Upper lobe of right lung (tissue), 1 donor: ENCODE data around the gene CDT1. TPM values are rescaled to one million over a fixed set of nuclear protein-coding genes. Genes with fewer than 3 reads are reported as not detected.

Experiments used
- ATAC-seq: fragments of 200-7000 bp; cut with Tn5 transposase; one replicate; pipeline ENCODE4 v1.9.1; 2020; ENCODE audit warnings: mild to moderate bottlenecking, moderate library complexity
- DNase-seq: peaks from one replicate; pipeline ENCODE4 v3.0.0-alpha.2; 2020
- H3K27ac ChIP-seq: fragments of 200-600 bp; one replicate; pipeline ENCODE4 v1.8.0; 2022
- H3K27me3 ChIP-seq: fragments of 200-600 bp; one replicate; pipeline ENCODE4 v1.8.0; 2022; ENCODE audit warnings: mild to moderate bottlenecking
- H3K36me3 ChIP-seq: fragments of 200-600 bp; one replicate; pipeline ENCODE4 v1.8.0; 2022
- H3K4me1 ChIP-seq: fragments of 200-600 bp; one replicate; pipeline ENCODE4 v1.8.0; 2022
- H3K4me3 ChIP-seq: fragments of 200-600 bp; one replicate; pipeline ENCODE4 v1.8.0; 2022; ENCODE audit warnings: mild to moderate bottlenecking
- H3K9me3 ChIP-seq: fragments of 200-600 bp; one replicate; pipeline ENCODE4 v1.8.0; 2022
- CTCF ChIP-seq: fragments of 200-600 bp; IDR thresholded peaks from one replicate; pipeline ENCODE4 v1.8.0; 2022; ENCODE audit warnings: antibody characterized with exemption
- intact Hi-C: fragments of 100-400 bp; cut with DNase I; formaldehyde crosslinking; loops from one replicate; pipeline ENCODE4 v1.11.0; 2022
- total RNA-seq: library from RNA; stranded (reverse); fragmentation: NEBNext Ultra II Directional; extraction: Animal tissue kit (Norgen Biotek cat#: 25700); gene quantifications from one replicate; pipeline ENCODE4 v1.2.1, GENCODE V29; 2021
- donor health status: DM: no; HTN: yes; CAD: no; lungs with severe emphysema.

The CDT1 gene
- total RNA-seq, 1 donor from 2014 or later = 1.0 TPM

DNA sequence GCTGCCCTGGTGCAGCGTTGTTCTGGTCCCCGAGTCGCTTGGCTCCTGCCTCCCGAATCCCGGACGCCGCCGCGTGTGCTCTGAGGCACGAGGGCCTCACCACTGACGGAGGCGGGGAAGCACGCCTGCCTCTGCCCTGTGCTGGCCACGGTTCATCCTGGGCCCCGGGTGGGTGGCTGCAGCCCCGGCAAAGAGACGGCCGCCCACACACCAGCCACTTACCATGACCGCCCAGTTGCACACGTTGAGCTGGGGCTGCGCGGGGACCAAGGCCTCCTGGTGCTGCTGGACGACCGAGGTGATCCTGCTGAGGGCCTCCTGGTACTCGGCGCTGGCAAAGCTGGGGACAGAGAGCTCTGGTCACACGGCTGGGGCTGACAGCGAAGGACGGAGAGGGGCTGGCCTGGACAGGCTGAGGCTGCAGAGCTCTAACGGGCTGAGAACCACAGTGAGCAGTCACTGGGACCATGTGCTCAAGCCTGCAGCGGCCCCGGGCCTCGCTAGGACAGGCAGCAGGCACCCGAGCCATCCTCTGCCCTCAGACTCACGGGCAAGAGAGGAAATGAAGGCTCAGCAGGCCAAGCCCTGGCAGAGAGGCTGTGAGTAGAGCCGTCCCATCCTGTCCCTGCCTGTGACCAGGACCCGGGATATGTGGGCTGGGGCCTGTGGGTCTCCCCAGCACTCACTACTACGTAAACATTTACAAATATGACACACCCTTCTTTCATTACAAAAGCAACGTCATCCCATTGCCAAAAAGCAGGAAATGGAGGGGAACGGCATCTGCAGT is 14.4 kb downstream of the CDT1 start:
- Histone ChIP-seq H3K27ac (no peak overlapping the region), H3K9me3 (no peaks in the 10 kb centered on the region), H3K27me3 (no peaks in the 10 kb centered on the region), H3K36me3 (peaks cover 9% of the 10 kb centered on the region), H3K4me1 (peaks cover 1% of the 10 kb centered on the region), H3K4me3 (no peak overlapping the region)
- ATAC-seq (no peak), DNase-seq (no peak)
- TF ChIP-seq CTCF = no peak
- intact Hi-C loops = no loop called here

GRCh38 chr16:88818575-88818874 is 14.9 kb downstream of the CDT1 start:
- intact Hi-C loops = no loop called here

DNA sequence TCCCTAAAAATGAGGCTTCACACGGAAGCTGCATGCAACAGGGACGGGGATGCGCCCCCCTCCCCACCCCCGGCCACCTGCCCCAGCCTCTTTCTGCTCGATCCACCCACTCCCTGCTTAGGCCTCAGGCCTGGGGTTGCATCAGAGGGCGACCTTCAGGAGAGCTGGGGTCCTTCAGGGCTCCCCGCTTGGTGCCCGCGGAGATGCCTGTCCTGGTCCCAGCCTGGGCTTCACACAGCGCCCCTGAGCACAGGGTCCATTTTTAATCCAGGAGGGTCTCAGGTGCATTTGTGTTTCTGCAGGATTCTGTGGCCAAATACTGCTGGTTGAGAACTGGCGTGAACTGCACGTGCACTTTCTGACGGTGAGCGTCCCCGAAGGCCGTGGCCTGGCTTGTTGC is 15.5 kb downstream of the CDT1 start:
- Histone ChIP-seq H3K27ac (no peak overlapping the region), H3K4me3 (no peak overlapping the region), H3K27me3 (no peaks in the 10 kb centered on the region), H3K9me3 (no peaks in the 10 kb centered on the region), H3K36me3 (peaks cover 9% of the 10 kb centered on the region), H3K4me1 (no peaks in the 10 kb centered on the region)
- ATAC-seq (no peak), DNase-seq (no peak)
- no peak for TF ChIP-seq CTCF
- intact Hi-C loops = no loop called here

More at GRCh38 chr16:88818575-88818874, 14.9 kb downstream of the CDT1 start:
- Histone ChIP-seq H3K27me3 (no peaks in the 10 kb centered on the region), H3K36me3 (peaks cover 9% of the 10 kb centered on the region), H3K27ac (no peak overlapping the region), H3K9me3 (no peaks in the 10 kb centered on the region), H3K4me3 (no peak overlapping the region), H3K4me1 (no peaks in the 10 kb centered on the region)
- ATAC-seq (no peak), DNase-seq (no peak)
- TF ChIP-seq CTCF = no peak

- no peak for ATAC-seq
- no peaks in the 10 kb centered on the region for H3K27me3 ChIP-seq
- DNase-seq = no peak
- no peak overlapping the region for H3K4me3 ChIP-seq
- no peak overlapping the region for H3K27ac ChIP-seq
- intact Hi-C loops = no loop called here
- no peak for TF ChIP-seq CTCF
- H3K4me1 ChIP-seq = no peaks in the 10 kb centered on the region
- peaks cover 9% of the 10 kb centered on the region for H3K36me3 ChIP-seq
- H3K9me3 ChIP-seq = no peaks in the 10 kb centered on the region
These were observed 16.9 kb downstream of the CDT1 start for GRCh38 chr16:88820385-88821025.

- Histone ChIP-seq H3K27ac (no peak overlapping the region), H3K27me3 (no peaks in the 10 kb centered on the region), H3K9me3 (no peaks in the 10 kb centered on the region), H3K4me3 (no peak overlapping the region), H3K4me1 (no peaks in the 10 kb centered on the region), H3K36me3 (peaks cover 9% of the 10 kb centered on the region)
- no peak for ATAC-seq
- no peak for DNase-seq
- intact Hi-C loops = no loop called here
- no peak for TF ChIP-seq CTCF
These were observed 17.7 kb downstream of the CDT1 start for GRCh38 chr16:88821168-88821850.
